Upper lobe of left lung (tissue), 4 donors: Measurements from ENCODE around the gene UGT1A8.

Experiments used
- CTCF ChIP-seq, 6 experiments: fragments of 450-650 bp in 4 of 6; fragments of 200-600 bp in 2 of 6; sonication (generic) in 2 of 6; IDR thresholded peaks; one replicate each; pipeline ENCODE4 v1.5.1; 2016 to 2019; ENCODE audit warnings: antibody characterized with exemption in 6 of 6
- EP300 ChIP-seq, 4 donors: sonication (generic); formaldehyde crosslinking; IDR thresholded peaks; one replicate each; pipeline ENCODE4 v1.5.1; 2017; ENCODE audit warnings: antibody characterized with exemption in 4 of 4, control low read depth in 2 of 4
- POLR2A ChIP-seq, 4 donors: fragments of 450-650 bp; IDR thresholded peaks; one replicate each; pipeline ENCODE4 v1.5.1; 2016 to 2017; ENCODE audit warnings: antibody characterized with exemption in 4 of 4, mild to moderate bottlenecking in 2 of 4
- POLR2AphosphoS5 ChIP-seq, 2 donors: sonication (generic); formaldehyde crosslinking; IDR thresholded peaks; one replicate each; pipeline ENCODE4 v1.5.1; 2017; ENCODE audit warnings: antibody characterized with exemption in 2 of 2

- TF ChIP-seq EP300 (IDR thresholded peaks at IDR 0.05): no peak
- TF ChIP-seq POLR2A (IDR thresholded peaks at IDR 0.05): no peak
- TF ChIP-seq CTCF (IDR thresholded peaks at IDR 0.05): no peak
- no peak for TF ChIP-seq POLR2AphosphoS5 (IDR thresholded peaks at IDR 0.05)
These were observed 69.5 kb downstream of the UGT1A8 start for GRCh38 chr2:233686928-233687327.
